H1 (cell line): ENCODE data around the gene RCSD1.

Source experiments
- CTCF ChIP-seq, 3 experiments: IDR thresholded peaks; 1 replicate in 2 of 3; 2 replicates in 1 of 3; pipeline versions ENCODE4 v1.5.1 to v1.6.1; 2011; ENCODE audit warnings: low read length in 3 of 3, mild to moderate bottlenecking in 3 of 3, inconsistent platforms in 2 of 3, low read depth in 1 of 3, moderate library complexity in 1 of 3; ENCODE audit not compliant: insufficient read depth in 1 of 3; ENCODE audit errors: control extremely low read depth in 1 of 3
- HDAC2 ChIP-seq, 2 experiments: fragments of 300-600 bp in 1 of 2; sonication (generic) in 1 of 2; IDR thresholded peaks; 2 replicates each; pipeline ENCODE4 v1.6.1; 2011 to 2012; ENCODE audit warnings: low read depth in 2 of 2, low read length in 2 of 2, mild to moderate bottlenecking in 2 of 2, moderate library complexity in 2 of 2, borderline replicate concordance in 1 of 2, inconsistent platforms in 1 of 2
- TAF1 ChIP-seq: IDR thresholded peaks from 2 replicates; pipeline ENCODE4 v1.6.1; 2011; ENCODE audit warnings: mild to moderate bottlenecking, low read depth, low read length

GRCh38 chr1:167674156-167674555 is 44.1 kb downstream of the RCSD1 start:
- no peak for TF ChIP-seq HDAC2 (IDR thresholded peaks at IDR 0.05; ENCODE audit: borderline replicate concordance in 1 of 2, low read depth in 2 of 2, low read length in 2 of 2)
- TF ChIP-seq CTCF (IDR thresholded peaks at IDR 0.05; ENCODE audit: control extremely low read depth in 1 of 3, insufficient read depth in 1 of 3, low read depth in 1 of 3, low read length in 3 of 3), result no peak
- no peak for TF ChIP-seq TAF1
